ENCODE results near the gene NABP2. TPM values are rescaled to one million over a fixed set of nuclear protein-coding genes. Genes with fewer than 3 reads are reported as not detected.

Gene NABP2
- total RNA-seq (2013), result 16.4 TPM
- 10 to 100 TPM in 1 of 3 donors, 1 to 10 TPM in 2; 2.7 to 10.1 (median 3.2) TPM for polyA plus RNA-seq
- 4.8 and 8.9 TPM in 2 replicates for polyA minus RNA-seq
- total RNA-seq, result 0.75 to 12.5 (median 4.3) reads per million in 11 experiments

DNA sequence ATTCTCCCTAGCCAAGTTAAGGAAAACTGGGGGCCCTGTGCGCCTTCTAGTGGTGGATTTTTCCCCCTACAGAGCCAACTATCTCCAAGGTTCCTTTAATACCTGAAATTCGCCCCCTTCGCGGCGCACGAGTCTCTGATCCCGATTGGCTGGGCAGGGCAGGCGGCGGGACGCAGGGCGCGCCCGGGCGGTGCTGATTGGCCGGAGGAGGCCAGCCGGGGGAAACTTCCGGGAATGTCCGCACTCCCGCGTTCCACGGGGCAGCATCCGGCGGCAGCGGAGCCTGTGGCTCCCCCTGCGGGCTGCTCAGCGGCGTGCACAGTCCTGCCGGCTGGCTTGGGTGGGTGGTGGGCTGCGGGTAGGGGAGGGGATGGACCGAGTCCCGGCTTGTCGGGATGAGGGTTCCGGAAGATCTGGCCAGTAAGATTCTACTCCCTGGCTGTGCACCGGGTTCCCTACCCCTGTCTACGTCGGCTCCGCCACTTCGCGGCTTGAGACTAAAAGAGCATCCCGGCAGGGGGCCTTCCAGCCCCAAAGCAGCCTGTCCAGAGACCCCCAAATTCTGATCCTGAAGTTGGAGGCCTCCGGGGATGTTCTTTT is at the start of gene NABP2:
NABP2 (plus strand) TSS at position 241 of the 600 bp plus-strand sequence. CDS start 515 bp downstream, outside the sequence.
- Histone ChIP-seq H3K4me2 (replicated peaks; ENCODE audit: extremely low read depth, low read length, poor library complexity, severe bottlenecking) (peak within 1 kb of the TSS; percentile 87), H2AFZ (ENCODE audit: insufficient read depth, low read depth, low read length, poor library complexity, severe bottlenecking) (peak within 1 kb of the TSS; percentile 97), H3K4me3 (replicated peaks in 1 of 3; ENCODE audit: low read depth in 2 of 3, low read length in 3 of 3) (peak within 1 kb of the TSS; percentile 40 to 96 (median 40)), H3K4me1 (ENCODE audit: control insufficient read depth in 1 of 2, insufficient read depth in 2 of 2, low read length in 2 of 2) (peaks cover 44 to 48% of the 10 kb centered on the region in 2 donors), H4K20me1 (ENCODE audit: insufficient read depth, low read length) (peaks cover 8% of the 10 kb centered on the region), H3K9me3 (replicated peaks in 1 of 2; ENCODE audit: control insufficient read depth in 1 of 2, insufficient read depth in 1 of 2, low read length in 2 of 2) (no peaks in the 10 kb centered on the region), H3K36me3 (replicated peaks in 1 of 2; ENCODE audit: control insufficient read depth in 1 of 2, insufficient read depth in 2 of 2, low read length in 2 of 2) (peaks cover 0 to 2% of the 10 kb centered on the region in 2 donors), H3K79me2 (ENCODE audit: insufficient read depth, low read length) (peaks cover 30% of the 10 kb centered on the region), H3K27me3 (ENCODE audit: control insufficient read depth in 2 of 2, insufficient read depth in 2 of 2, low read length in 2 of 2) (no peaks in the 10 kb centered on the region), H3K27ac (ENCODE audit: low read depth in 1 of 2, low read length in 2 of 2) (peak within 1 kb of the TSS in 1 of 2 donors; percentile 94), H3K9ac (ENCODE audit: insufficient read depth, low read length, poor library complexity, severe bottlenecking) (peak within 1 kb of the TSS; percentile 63)
- peaks cover 0 to 2% (median 0%) of the 10 kb centered on the region in 7 donors for H3K9me3 Mint-ChIP-seq
- H3K36me3 Mint-ChIP-seq, result peaks cover 6 to 16% of the 10 kb centered on the region in 2 donors
- intact Hi-C loops (cut with micrococcal nuclease), result loop anchor here (5.0 kb wide), 2 partner anchors 37 to 97 kb away; partner anchors contain the start of genes ESYT1 (in 1 of the 2) and SMARCC2 (in 1 of the 2)
- peaks cover 42% of the 10 kb centered on the region for H3K4me1 Mint-ChIP-seq
- WGBS (ENCODE audit: insufficient coverage), result 0% methylated on average over 34 of the region's 41 CpGs
- H3K27me3 Mint-ChIP-seq (ENCODE audit: low read depth in 3 of 3), result no peaks in the 10 kb centered on the region
- H3K27ac Mint-ChIP-seq, result peak within 1 kb of the TSS; percentile 89 to 99 (median 92)
- TF ChIP-seq CTCF (IDR thresholded peaks at IDR 0.05), result peak; percentile 90
- H3K4me3 Mint-ChIP-seq, result peak within 1 kb of the TSS; percentile 76 to 85
- DNase-seq, result peak; percentile 87 to 96 (median 95)

- no peak for TF ChIP-seq CTCF (IDR thresholded peaks at IDR 0.05)
- no peaks in the 10 kb centered on the region for H4K20me1 ChIP-seq (ENCODE audit: insufficient read depth, low read length)
- H3K4me1 ChIP-seq (ENCODE audit: control insufficient read depth in 1 of 2, insufficient read depth in 2 of 2, low read length in 2 of 2), result peaks cover 13 to 14% of the 10 kb centered on the region in 2 donors
- no peaks in the 10 kb centered on the region for H3K9me3 ChIP-seq (replicated peaks in 1 of 2; ENCODE audit: control insufficient read depth in 1 of 2, insufficient read depth in 1 of 2, low read length in 2 of 2)
- peaks cover 5% of the 10 kb centered on the region for H3K79me2 ChIP-seq (ENCODE audit: insufficient read depth, low read length)
- Mint-ChIP-seq H3K27ac (peak overlapping the region in 1 of 7 donors; percentile 15), H3K36me3 (peaks cover 75 to 84% of the 10 kb centered on the region in 2 donors), H3K4me3 (no peak overlapping the region), H3K4me1 (peaks cover 16% of the 10 kb centered on the region), H3K27me3 (ENCODE audit: low read depth in 3 of 3) (no peaks in the 10 kb centered on the region), H3K9me3 (no peaks in the 10 kb centered on the region)
- H3K27ac ChIP-seq (ENCODE audit: low read depth in 1 of 2, low read length in 2 of 2), result no peak overlapping the region
- intact Hi-C loops (cut with micrococcal nuclease), result no loop called here
- no peak overlapping the region for H3K4me2 ChIP-seq (replicated peaks; ENCODE audit: extremely low read depth, low read length, poor library complexity, severe bottlenecking)
- no peak overlapping the region for H3K9ac ChIP-seq (ENCODE audit: insufficient read depth, low read length, poor library complexity, severe bottlenecking)
- peaks cover 59 to 87% of the 10 kb centered on the region in 2 donors for H3K36me3 ChIP-seq (replicated peaks in 1 of 2; ENCODE audit: control insufficient read depth in 1 of 2, insufficient read depth in 2 of 2, low read length in 2 of 2)
- H2AFZ ChIP-seq (ENCODE audit: insufficient read depth, low read depth, low read length, poor library complexity, severe bottlenecking), result no peak overlapping the region
- H3K27me3 ChIP-seq (ENCODE audit: control insufficient read depth in 2 of 2, insufficient read depth in 2 of 2, low read length in 2 of 2), result no peaks in the 10 kb centered on the region
- H3K4me3 ChIP-seq (replicated peaks in 1 of 3; ENCODE audit: low read depth in 2 of 3, low read length in 3 of 3), result no peak overlapping the region
- DNase-seq, result no peak
- WGBS (ENCODE audit: insufficient coverage), result 100% methylated on average over 1 of the region's 3 CpGs
Observed at GRCh38 chr12:56178347-56178746, 45.8 kb upstream of the NABP2 start.

All from CD14-positive monocyte (primary cell).